Testis (tissue), 3 donors: ENCODE measurements around the gene MAB21L4. TPM values are rescaled to one million over a fixed set of nuclear protein-coding genes. Genes with fewer than 3 reads are reported as not detected.

ENCODE experiments used
- DNase-seq: peaks from one replicate; pipeline ENCODE4 v3.0.0-alpha.2; 2019
- H3K27ac ChIP-seq, 2 donors: fragments of 200-600 bp; sonication (generic); one replicate each; pipeline ENCODE4 v1.5.1; 2019
- H3K27me3 ChIP-seq: fragments of 200-600 bp; sonication (generic); one replicate; pipeline ENCODE4 v1.5.1; 2019
- H3K36me3 ChIP-seq: fragments of 200-600 bp; sonication (generic); one replicate; pipeline ENCODE4 v1.5.1; 2017; ENCODE audit warnings: low read depth; ENCODE audit errors: missing control alignments
- H3K4me1 ChIP-seq: fragments of 200-600 bp; sonication (generic); one replicate; pipeline ENCODE4 v1.5.1; 2019
- H3K4me3 ChIP-seq, 2 donors: fragments of 200-600 bp; sonication (generic); one replicate each; pipeline ENCODE4 v1.5.1; 2017 to 2019
- H3K9me3 ChIP-seq: fragments of 200-600 bp; sonication (generic); one replicate; pipeline ENCODE4 v1.5.1; 2017
- POLR2A ChIP-seq: fragments of 450-650 bp; IDR thresholded peaks from one replicate; pipeline ENCODE4 v1.6.1; 2017; ENCODE audit warnings: antibody characterized with exemption, mild to moderate bottlenecking, moderate library complexity
- WGBS, 2 donors: methylation state at CpG; one replicate each; pipeline ENCODE4 v1.1.5; 2018; 5-methylcytosine and 5-hydroxymethylcytosine counted together
- intact Hi-C: fragments of 100-400 bp; cut with DNase I; formaldehyde crosslinking; loops from one replicate; pipeline ENCODE4 v1.15.1; 2023; ENCODE audit warnings: low total_unique reads
- polyA plus RNA-seq: library from polyadenylated mRNA; stranded (reverse); fragments of 350-450 nt; fragmentation: Illumina TruSeq; extraction: RNeasy Lipid Tissue Mini Kit (QIAGEN cat#74804); gene quantifications from one replicate; pipeline ENCODE4 v1.2.3, GENCODE V29; 2014; ENCODE audit warnings: low read depth, low replicate concordance; ENCODE audit not compliant: insufficient read depth
- total RNA-seq, 2 donors: library from RNA; depleted of rRNA; stranded (reverse); fragments of >200 nt; gene quantifications; one replicate each; pipeline ENCODE4 v1.2.3, GENCODE V29; 2016
- TF ChIP-seq, protein P1 (sequence below), 3 experiments: fragments of 450-650 bp in 2 of 3; fragments of 200-600 bp in 1 of 3; sonication (generic) in 1 of 3; IDR thresholded peaks; one replicate each; pipeline ENCODE4 v1.5.1; 2016 to 2019; ENCODE audit warnings: antibody characterized with exemption in 3 of 3, mild to moderate bottlenecking in 2 of 3, moderate library complexity in 1 of 3

Gene MAB21L4
- total and polyA plus RNA-seq, 3 donors from 2014 or later: 1.1 TPM; not detected in 2

DNA sequence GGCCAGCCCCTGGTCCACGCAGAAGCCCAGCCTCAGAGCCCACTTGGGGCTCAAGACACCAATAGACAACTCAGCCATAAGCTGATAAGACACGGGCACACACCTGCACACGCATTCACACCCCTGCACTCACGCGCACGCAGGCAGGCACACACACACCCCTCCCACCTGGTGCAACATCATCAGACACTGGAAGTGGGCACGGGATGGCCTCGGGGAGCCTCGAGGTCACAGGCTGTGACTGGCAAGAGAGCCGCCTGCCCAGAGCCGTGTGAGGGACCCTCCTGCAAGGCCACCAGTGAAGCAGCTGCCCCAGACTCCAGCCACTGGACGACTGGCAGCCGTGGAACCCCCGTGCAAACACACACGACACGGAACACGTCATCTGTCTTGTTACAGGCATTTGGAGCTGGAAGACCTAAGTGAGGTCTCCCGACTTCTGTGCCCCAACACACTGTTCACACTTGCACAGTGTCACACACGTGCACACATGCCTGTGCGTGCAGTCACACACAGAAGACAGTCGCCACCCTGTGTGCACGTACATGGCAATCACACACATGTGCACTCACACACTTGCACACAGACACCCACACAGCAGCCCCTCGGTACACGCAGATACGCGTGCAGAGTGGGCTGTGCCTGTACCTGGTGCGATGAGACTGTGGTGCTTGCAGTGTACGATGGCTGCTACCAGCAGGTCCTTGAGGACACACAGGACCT, 959 bp downstream of the MAB21L4 start:
- no peak overlapping the region for H3K4me3 ChIP-seq
- WGBS, 2 donors: 89 to 95% methylated on average over 10 to 28 of the region's 28 CpGs
- H3K9me3 ChIP-seq: no peaks in the 10 kb centered on the region
- DNase-seq: no peak
- intact Hi-C loops: no loop called here
- H3K27ac ChIP-seq: no peak overlapping the region
- peaks cover 11% of the 10 kb centered on the region for H3K4me1 ChIP-seq
- TF ChIP-seq, protein P1, sequence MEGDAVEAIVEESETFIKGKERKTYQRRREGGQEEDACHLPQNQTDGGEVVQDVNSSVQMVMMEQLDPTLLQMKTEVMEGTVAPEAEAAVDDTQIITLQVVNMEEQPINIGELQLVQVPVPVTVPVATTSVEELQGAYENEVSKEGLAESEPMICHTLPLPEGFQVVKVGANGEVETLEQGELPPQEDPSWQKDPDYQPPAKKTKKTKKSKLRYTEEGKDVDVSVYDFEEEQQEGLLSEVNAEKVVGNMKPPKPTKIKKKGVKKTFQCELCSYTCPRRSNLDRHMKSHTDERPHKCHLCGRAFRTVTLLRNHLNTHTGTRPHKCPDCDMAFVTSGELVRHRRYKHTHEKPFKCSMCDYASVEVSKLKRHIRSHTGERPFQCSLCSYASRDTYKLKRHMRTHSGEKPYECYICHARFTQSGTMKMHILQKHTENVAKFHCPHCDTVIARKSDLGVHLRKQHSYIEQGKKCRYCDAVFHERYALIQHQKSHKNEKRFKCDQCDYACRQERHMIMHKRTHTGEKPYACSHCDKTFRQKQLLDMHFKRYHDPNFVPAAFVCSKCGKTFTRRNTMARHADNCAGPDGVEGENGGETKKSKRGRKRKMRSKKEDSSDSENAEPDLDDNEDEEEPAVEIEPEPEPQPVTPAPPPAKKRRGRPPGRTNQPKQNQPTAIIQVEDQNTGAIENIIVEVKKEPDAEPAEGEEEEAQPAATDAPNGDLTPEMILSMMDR (IDR thresholded peaks at IDR 0.05): no peak
- TF ChIP-seq POLR2A: no peak
- no peaks in the 10 kb centered on the region for H3K36me3 ChIP-seq
- no peaks in the 10 kb centered on the region for H3K27me3 ChIP-seq

DNA sequence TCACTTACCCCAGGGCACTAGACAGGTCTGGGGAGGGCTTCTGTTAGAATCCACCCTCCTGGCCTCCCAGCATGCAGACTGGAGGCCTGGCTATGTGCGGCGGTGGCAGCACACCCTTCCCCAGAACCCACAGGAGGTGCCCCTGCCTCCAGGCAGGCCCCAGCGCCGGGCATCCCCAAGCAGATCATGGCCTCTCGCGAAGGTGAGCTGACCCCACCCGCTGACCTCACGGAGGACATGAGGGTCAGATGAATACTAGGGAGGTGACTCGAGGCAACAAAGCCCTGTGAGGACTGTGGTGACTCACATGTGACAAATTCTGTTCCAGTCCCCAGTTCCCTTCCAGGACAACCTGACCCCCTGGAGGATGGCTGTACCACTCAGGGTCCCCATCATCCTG, 1.9 kb downstream of the MAB21L4 start:
- TF ChIP-seq, protein P1 (IDR thresholded peaks at IDR 0.05): no peak
- TF ChIP-seq POLR2A: no peak
- Histone ChIP-seq H3K4me3 (no peak overlapping the region), H3K27me3 (no peaks in the 10 kb centered on the region), H3K9me3 (no peaks in the 10 kb centered on the region), H3K27ac (no peak overlapping the region), H3K4me1 (peaks cover 8% of the 10 kb centered on the region), H3K36me3 (no peaks in the 10 kb centered on the region)
- WGBS, 2 donors: 95% methylated on average over 9 of the region's 9 CpGs; no CpG with 5 or more reads in 1 of the 2 donors
- intact Hi-C loops: no loop called here
- no peak for DNase-seq

DNA sequence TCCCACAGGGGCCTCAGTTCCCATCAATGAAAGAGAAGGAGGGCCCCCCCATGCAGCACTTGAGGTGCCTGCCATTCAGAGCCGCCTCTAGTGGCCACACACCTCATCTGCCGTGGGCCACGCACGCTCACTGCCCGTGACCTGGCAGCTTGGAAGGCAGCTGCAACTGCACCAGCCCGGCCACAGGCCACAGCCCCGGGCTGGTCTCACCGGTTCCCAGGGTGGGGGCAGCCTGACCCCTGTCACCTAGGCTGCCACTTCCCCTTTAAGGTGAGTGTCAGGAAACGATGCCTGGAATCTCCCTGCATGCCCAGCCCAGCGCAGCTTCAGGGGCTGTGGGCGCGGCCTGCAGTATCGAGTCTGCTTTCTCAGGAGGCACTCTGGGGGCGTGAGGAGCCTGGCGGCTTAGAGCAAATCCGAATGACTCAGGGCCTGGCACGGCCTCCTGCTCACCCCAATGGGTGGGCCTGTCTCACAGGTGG, 2.6 kb downstream of the MAB21L4 start:
- no peak for DNase-seq
- H3K4me1 ChIP-seq: peaks cover 2% of the 10 kb centered on the region
- WGBS, 2 donors: 67 to 79% methylated on average over 3 to 16 of the region's 17 CpGs
- no peak overlapping the region for H3K4me3 ChIP-seq
- TF ChIP-seq POLR2A: no peak
- TF ChIP-seq, protein P1 (IDR thresholded peaks at IDR 0.05): no peak
- H3K36me3 ChIP-seq: no peaks in the 10 kb centered on the region
- H3K27ac ChIP-seq: no peak overlapping the region
- no peaks in the 10 kb centered on the region for H3K9me3 ChIP-seq
- no peaks in the 10 kb centered on the region for H3K27me3 ChIP-seq
- intact Hi-C loops: no loop called here

DNA sequence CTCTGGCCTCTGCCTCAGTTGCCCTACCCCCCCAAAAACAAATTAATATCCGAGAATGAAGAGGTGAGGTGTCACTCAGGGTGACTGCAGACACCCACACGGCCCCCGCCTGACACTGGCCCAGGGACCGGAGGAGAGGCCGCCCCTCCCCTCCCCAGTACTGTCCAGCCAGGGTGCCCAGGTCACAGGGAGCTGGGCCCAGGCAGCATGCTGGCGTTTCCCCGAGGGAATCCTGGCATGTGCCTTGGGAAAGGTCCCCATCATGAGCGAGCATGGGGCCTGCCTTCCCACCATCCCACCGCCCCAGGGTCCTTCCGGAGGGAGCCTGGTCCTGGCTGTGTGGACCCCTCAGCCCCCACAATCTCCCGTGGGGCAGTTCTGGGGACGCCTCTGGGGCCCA, 3.0 kb downstream of the MAB21L4 start:
- no peak overlapping the region for H3K4me3 ChIP-seq
- no peak for TF ChIP-seq POLR2A
- TF ChIP-seq, protein P1 (IDR thresholded peaks at IDR 0.05): no peak
- H3K4me1 ChIP-seq: no peaks in the 10 kb centered on the region
- no peaks in the 10 kb centered on the region for H3K36me3 ChIP-seq
- intact Hi-C loops: no loop called here
- no peaks in the 10 kb centered on the region for H3K9me3 ChIP-seq
- no peaks in the 10 kb centered on the region for H3K27me3 ChIP-seq
- WGBS, 2 donors: 86 to 93% methylated on average over 5 to 12 of the region's 12 CpGs
- no peak for DNase-seq
- H3K27ac ChIP-seq: no peak overlapping the region

DNA sequence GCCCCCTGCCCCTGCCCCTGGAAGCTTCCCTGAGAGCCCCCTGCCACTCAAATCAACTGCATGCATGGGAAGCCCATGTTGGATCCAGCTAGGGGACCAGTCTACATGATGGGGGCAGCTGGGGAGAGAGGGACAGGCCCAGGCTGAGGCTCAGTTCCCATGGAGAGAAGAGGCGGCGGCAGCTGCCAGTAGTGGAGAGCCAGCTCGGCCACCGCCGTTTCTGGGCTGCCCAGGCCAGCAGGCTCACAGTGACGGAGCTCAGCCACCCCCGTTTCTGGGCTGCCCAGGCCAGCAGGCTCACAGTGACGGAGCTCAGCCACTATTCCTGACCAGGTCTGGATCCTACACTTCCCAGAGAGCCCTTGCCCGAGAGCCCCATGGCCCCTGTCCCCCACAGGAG, 3.6 kb downstream of the MAB21L4 start:
- Histone ChIP-seq H3K27me3 (no peaks in the 10 kb centered on the region), H3K27ac (no peak overlapping the region), H3K9me3 (no peaks in the 10 kb centered on the region), H3K4me1 (no peaks in the 10 kb centered on the region), H3K36me3 (no peaks in the 10 kb centered on the region), H3K4me3 (no peak overlapping the region)
- intact Hi-C loops: no loop called here
- WGBS, 2 donors: 77 to 97% methylated on average over 5 to 8 of the region's 9 CpGs
- no peak for DNase-seq
- TF ChIP-seq, protein P1 (IDR thresholded peaks at IDR 0.05): no peak
